Measurements from ENCODE around the gene KCNJ15. TPM values are rescaled to one million over a fixed set of nuclear protein-coding genes. Genes with fewer than 3 reads are reported as not detected.
A peak's percentile ranks its signal among the peaks of the same experiment; 100 is the strongest.

KCNJ15 gene
- total RNA-seq, 1 donor from 2014 or later, result 3.0 TPM

GRCh38 chr21:38295997-38296764, 39.4 kb downstream of the KCNJ15 start:
- no peak for DNase-seq (ENCODE audit: extremely low read depth, low read depth, low spot score)

- no peak for DNase-seq (ENCODE audit: extremely low read depth, low read depth, low spot score)
These were observed 40.4 kb downstream of the KCNJ15 start for GRCh38 chr21:38297194-38297631.

- DNase-seq (ENCODE audit: extremely low read depth, low read depth, low spot score), result no peak
These were observed 41.1 kb downstream of the KCNJ15 start for GRCh38 chr21:38297871-38298270.

- no peak for DNase-seq (ENCODE audit: extremely low read depth, low read depth, low spot score)
These were observed 42.0 kb downstream of the KCNJ15 start for GRCh38 chr21:38298832-38299231.

- no peak for DNase-seq (ENCODE audit: extremely low read depth, low read depth, low spot score)
These were observed 42.9 kb downstream of the KCNJ15 start for GRCh38 chr21:38299671-38300070.

GRCh38 chr21:38300141-38300578, 43.4 kb downstream of the KCNJ15 start:
- no peak for DNase-seq (ENCODE audit: extremely low read depth, low read depth, low spot score)

GRCh38 chr21:38301321-38302214, 44.8 kb downstream of the KCNJ15 start:
- no peak for DNase-seq (ENCODE audit: extremely low read depth, low read depth, low spot score)

- DNase-seq (ENCODE audit: extremely low read depth, low read depth, low spot score), result no peak
These were observed 46.5 kb downstream of the KCNJ15 start for GRCh38 chr21:38303300-38303699.

- peak; percentile 88 for DNase-seq (ENCODE audit: extremely low read depth, low read depth, low spot score)
These were observed 49.8 kb downstream of the KCNJ15 start for GRCh38 chr21:38306433-38307141.

GRCh38 chr21:38307771-38308531, 51.2 kb downstream of the KCNJ15 start:
- no peak for DNase-seq (ENCODE audit: extremely low read depth, low read depth, low spot score)

- no peak for DNase-seq (ENCODE audit: extremely low read depth, low read depth, low spot score)
These were observed 51.8 kb downstream of the KCNJ15 start for GRCh38 chr21:38308532-38309119.

GRCh38 chr21:38310646-38311485, 54.1 kb downstream of the KCNJ15 start:
- DNase-seq (ENCODE audit: extremely low read depth, low read depth, low spot score), result no peak

GRCh38 chr21:38311765-38312164, 55.0 kb downstream of the KCNJ15 start:
- no peak for DNase-seq (ENCODE audit: extremely low read depth, low read depth, low spot score)

GRCh38 chr21:38312822-38313221, 56.0 kb downstream of the KCNJ15 start:
- DNase-seq (ENCODE audit: extremely low read depth, low read depth, low spot score), result no peak

- DNase-seq (ENCODE audit: extremely low read depth, low read depth, low spot score), result no peak
These were observed 57.8 kb downstream of the KCNJ15 start for GRCh38 chr21:38314558-38314957.

- no peak for DNase-seq (ENCODE audit: extremely low read depth, low read depth, low spot score)
These were observed 58.3 kb downstream of the KCNJ15 start for GRCh38 chr21:38315122-38315521.

GRCh38 chr21:38319781-38320180, 63.0 kb downstream of the KCNJ15 start:
- no peak for DNase-seq (ENCODE audit: extremely low read depth, low read depth, low spot score)

GRCh38 chr21:38321568-38321967, 64.8 kb downstream of the KCNJ15 start:
- no peak for DNase-seq (ENCODE audit: extremely low read depth, low read depth, low spot score)

GRCh38 chr21:38322311-38322950, 65.6 kb downstream of the KCNJ15 start:
- no peak for DNase-seq (ENCODE audit: extremely low read depth, low read depth, low spot score)
